Activated naive CD8-positive, alpha-beta T cell treated with anti-CD3 and anti-CD28 coated beads, Interleukin-2, amount 10 ng/mL, durations not matched to agents 7 days and 5 days (primary cell): ENCODE results near the gene L2HGDH. TPM values are rescaled to one million over a fixed set of nuclear protein-coding genes. Genes with fewer than 3 reads are reported as not detected.

ENCODE experiments used
- ATAC-seq: fragments of 150-1000 bp; cut with Tn5 transposase; one replicate; pipeline ENCODE4 v1.10.0; 2021; ENCODE audit warnings: low read depth, moderate library complexity
- POLR2A ChIA-PET: fragments of 350-600 bp; sonication (Branson Sonifier 250); formaldehyde crosslinking; loops from one replicate; lab custom pipeline; 2021; ENCODE audit warnings: antibody characterized with exemption; lab: Charles Lee
- DNase-seq: peaks from one replicate; pipeline ENCODE4 v3.0.0; 2021
- H3K27ac Mint-ChIP-seq: one replicate; pipeline ENCODE4 v1.8.0; 2022; ENCODE audit warnings: mild to moderate bottlenecking, mixed read lengths
- H3K27me3 Mint-ChIP-seq: one replicate; pipeline ENCODE4 v1.8.0; 2022; ENCODE audit warnings: mild to moderate bottlenecking, moderate library complexity, mixed read lengths
- H3K36me3 Mint-ChIP-seq: one replicate; pipeline ENCODE4 v1.8.0; 2021; ENCODE audit warnings: mild to moderate bottlenecking, mixed read lengths
- H3K4me1 Mint-ChIP-seq: one replicate; pipeline ENCODE4 v1.8.0; 2021; ENCODE audit warnings: mixed read lengths
- H3K4me3 Mint-ChIP-seq: one replicate; pipeline ENCODE4 v1.8.0; 2022; ENCODE audit warnings: mild to moderate bottlenecking, moderate library complexity, mixed read lengths
- H3K9me3 Mint-ChIP-seq: one replicate; pipeline ENCODE4 v1.8.0; 2021; ENCODE audit warnings: mixed read lengths
- total RNA-seq, 2 experiments: library from RNA; stranded (reverse); gene quantifications; one replicate each; pipeline ENCODE4 v1.2.3, GENCODE V29; 2021

The L2HGDH gene
- total RNA-seq, 2 experiments from 2014 or later: 11.5 to 12.1 TPM

GRCh38 chr14:50347521-50347920 is 35.5 kb upstream of the L2HGDH start:
- H3K4me3 Mint-ChIP-seq: no peak overlapping the region
- peaks cover 10% of the 10 kb centered on the region for H3K36me3 Mint-ChIP-seq
- peaks cover 2% of the 10 kb centered on the region for H3K27me3 Mint-ChIP-seq
- H3K4me1 Mint-ChIP-seq: peaks cover 14% of the 10 kb centered on the region
- no peaks in the 10 kb centered on the region for H3K9me3 Mint-ChIP-seq
- no peak for DNase-seq
- H3K27ac Mint-ChIP-seq: no peak overlapping the region
- no peak for ATAC-seq
- POLR2A ChIA-PET: interaction anchor here (0.6 kb wide), 1 partner anchor 639 kb away, joined by 3 read pairs; no protein-coding TSS in a partner anchor

GRCh38 chr14:50345846-50346422 is 33.9 kb upstream of the L2HGDH start:
- Mint-ChIP-seq H3K27ac (no peak overlapping the region), H3K4me3 (no peak overlapping the region), H3K36me3 (peaks cover 11% of the 10 kb centered on the region), H3K27me3 (peaks cover 2% of the 10 kb centered on the region), H3K4me1 (peaks cover 15% of the 10 kb centered on the region), H3K9me3 (no peaks in the 10 kb centered on the region)
- no peak for DNase-seq
- no peak for ATAC-seq
- POLR2A ChIA-PET: interaction anchor here (0.9 kb wide), 1 partner anchor 17 kb away, joined by 3 read pairs; no protein-coding TSS in a partner anchor

- no peak for ATAC-seq
- Mint-ChIP-seq H3K27me3 (peaks cover 2% of the 10 kb centered on the region), H3K4me3 (no peak overlapping the region), H3K36me3 (peaks cover 12% of the 10 kb centered on the region), H3K4me1 (peaks cover 15% of the 10 kb centered on the region), H3K9me3 (no peaks in the 10 kb centered on the region), H3K27ac (no peak overlapping the region)
- POLR2A ChIA-PET: interaction anchor here (0.9 kb wide), 1 partner anchor 17 kb away, joined by 4 read pairs; no protein-coding TSS in a partner anchor
- no peak for DNase-seq
These were observed 33.0 kb upstream of the L2HGDH start for GRCh38 chr14:50344876-50345563.

GRCh38 chr14:50344116-50344775 is 32.2 kb upstream of the L2HGDH start:
- POLR2A ChIA-PET: no interaction called here

GRCh38 chr14:50343434-50343833 is 31.4 kb upstream of the L2HGDH start:
- no peaks in the 10 kb centered on the region for H3K9me3 Mint-ChIP-seq
- H3K36me3 Mint-ChIP-seq: peaks cover 12% of the 10 kb centered on the region
- POLR2A ChIA-PET: interaction anchor here (1.7 kb wide), 1 partner anchor 188 kb away, joined by 8 read pairs; the partner anchor contains the start of gene MAP4K5
- no peak for ATAC-seq
- no peak for DNase-seq
- no peak overlapping the region for H3K27ac Mint-ChIP-seq
- H3K4me3 Mint-ChIP-seq: no peak overlapping the region
- H3K4me1 Mint-ChIP-seq: peaks cover 15% of the 10 kb centered on the region
- no peaks in the 10 kb centered on the region for H3K27me3 Mint-ChIP-seq

More at GRCh38 chr14:50344116-50344775, 32.2 kb upstream of the L2HGDH start:
- Mint-ChIP-seq H3K4me3 (no peak overlapping the region), H3K36me3 (peaks cover 13% of the 10 kb centered on the region), H3K27me3 (peaks cover 2% of the 10 kb centered on the region), H3K4me1 (peaks cover 15% of the 10 kb centered on the region), H3K9me3 (no peaks in the 10 kb centered on the region), H3K27ac (no peak overlapping the region)
- DNase-seq (no peak), ATAC-seq (peak; percentile 51)

GRCh38 chr14:50342221-50343078 is 30.4 kb upstream of the L2HGDH start:
- no peaks in the 10 kb centered on the region for H3K27me3 Mint-ChIP-seq
- peak overlapping the region; percentile 47 for H3K27ac Mint-ChIP-seq
- H3K36me3 Mint-ChIP-seq: peaks cover 12% of the 10 kb centered on the region
- POLR2A ChIA-PET: interaction anchor here (0.6 to 1.7 kb wide), 5 partner anchors 11 to 189 kb away, joined by 3 to 8 read pairs (median 4); partner anchors contain the start of gene MAP4K5
- DNase-seq: peak; percentile 43
- no peak overlapping the region for H3K4me3 Mint-ChIP-seq
- peak; percentile 91 for ATAC-seq
- H3K4me1 Mint-ChIP-seq: peaks cover 15% of the 10 kb centered on the region
- no peaks in the 10 kb centered on the region for H3K9me3 Mint-ChIP-seq

GRCh38 chr14:50340963-50341362 is 28.9 kb upstream of the L2HGDH start:
- DNase-seq (no peak), ATAC-seq (no peak)
- no peaks in the 10 kb centered on the region for H3K9me3 Mint-ChIP-seq
- H3K4me3 Mint-ChIP-seq: no peak overlapping the region
- no peak overlapping the region for H3K27ac Mint-ChIP-seq
- no peaks in the 10 kb centered on the region for H3K27me3 Mint-ChIP-seq
- peaks cover 12% of the 10 kb centered on the region for H3K36me3 Mint-ChIP-seq
- POLR2A ChIA-PET: no interaction called here
- H3K4me1 Mint-ChIP-seq: peaks cover 21% of the 10 kb centered on the region

GRCh38 chr14:50340045-50340444 is 28.0 kb upstream of the L2HGDH start:
- no peaks in the 10 kb centered on the region for H3K9me3 Mint-ChIP-seq
- POLR2A ChIA-PET: no interaction called here

GRCh38 chr14:50339178-50339804 is 27.3 kb upstream of the L2HGDH start:
- no peaks in the 10 kb centered on the region for H3K27me3 Mint-ChIP-seq
- ATAC-seq (no peak), DNase-seq (no peak)
- POLR2A ChIA-PET: no interaction called here
- H3K9me3 Mint-ChIP-seq: no peaks in the 10 kb centered on the region
- no peak overlapping the region for H3K27ac Mint-ChIP-seq
- H3K4me1 Mint-ChIP-seq: peaks cover 22% of the 10 kb centered on the region
- no peak overlapping the region for H3K4me3 Mint-ChIP-seq
- peaks cover 7% of the 10 kb centered on the region for H3K36me3 Mint-ChIP-seq

More at GRCh38 chr14:50340045-50340444, 28.0 kb upstream of the L2HGDH start:
- no peak for ATAC-seq
- DNase-seq: no peak
- H3K36me3 Mint-ChIP-seq: peaks cover 11% of the 10 kb centered on the region
- peaks cover 24% of the 10 kb centered on the region for H3K4me1 Mint-ChIP-seq
- H3K4me3 Mint-ChIP-seq: no peak overlapping the region
- H3K27me3 Mint-ChIP-seq: no peaks in the 10 kb centered on the region
- no peak overlapping the region for H3K27ac Mint-ChIP-seq

- no peak for ATAC-seq
- no peak overlapping the region for H3K27ac Mint-ChIP-seq
These were observed 26.6 kb upstream of the L2HGDH start for GRCh38 chr14:50338587-50338986.

GRCh38 chr14:50335989-50336824 is 24.2 kb upstream of the L2HGDH start:
- no peak for DNase-seq
- H3K4me3 Mint-ChIP-seq: peak overlapping the region; percentile 64
- no peaks in the 10 kb centered on the region for H3K27me3 Mint-ChIP-seq

More at GRCh38 chr14:50338587-50338986, 26.6 kb upstream of the L2HGDH start:
- Mint-ChIP-seq H3K27me3 (no peaks in the 10 kb centered on the region), H3K4me3 (no peak overlapping the region), H3K9me3 (no peaks in the 10 kb centered on the region), H3K4me1 (peaks cover 16% of the 10 kb centered on the region), H3K36me3 (peaks cover 7% of the 10 kb centered on the region)
- no peak for DNase-seq
- POLR2A ChIA-PET: no interaction called here

More at GRCh38 chr14:50335989-50336824, 24.2 kb upstream of the L2HGDH start:
- H3K9me3 Mint-ChIP-seq: no peaks in the 10 kb centered on the region
- peak; percentile 45 for ATAC-seq
- H3K4me1 Mint-ChIP-seq: peaks cover 11% of the 10 kb centered on the region
- peak overlapping the region; percentile 66 for H3K27ac Mint-ChIP-seq
- POLR2A ChIA-PET: interaction anchor here (0.6 to 1.0 kb wide), 3 partner anchors 24 to 181 kb away, joined by 3 to 5 read pairs (median 3); partner anchors contain the start of genes DMAC2L and L2HGDH
- H3K36me3 Mint-ChIP-seq: peaks cover 11% of the 10 kb centered on the region
